ENCODE data around the gene NEDD9.

Gene NEDD9

GRCh38 chr6:11270030-11271027 lies 37.9 kb upstream of the NEDD9 start:
- H3K9me2 ChIP-seq (replicated peaks; ENCODE audit: insufficient read depth, low read length): no peaks in the 10 kb centered on the region
- H3K4me2 ChIP-seq (ENCODE audit: low read depth, low read length, poor library complexity, severe bottlenecking): no peak overlapping the region
- no peak overlapping the region for H3K27ac ChIP-seq (ENCODE audit: low read depth, low read length)
- no peaks in the 10 kb centered on the region for H4K20me1 ChIP-seq (ENCODE audit: low read depth, low read length)
- no peaks in the 10 kb centered on the region for H3K79me2 ChIP-seq (ENCODE audit: insufficient read depth, low read length)
- no peaks in the 10 kb centered on the region for H3K27me3 ChIP-seq (ENCODE audit: low read length)
- no peak overlapping the region for H3K4me3 ChIP-seq (ENCODE audit: insufficient read depth, low read length, poor library complexity, severe bottlenecking)
- no peaks in the 10 kb centered on the region for H3K9me3 ChIP-seq (ENCODE audit: insufficient read depth, low read length)
- no peaks in the 10 kb centered on the region for H3F3A ChIP-seq (ENCODE audit: insufficient read depth)
- TF ChIP-seq CTCF (IDR thresholded peaks at IDR 0.05; ENCODE audit: insufficient read depth, low read length, poor library complexity, severe bottlenecking): no peak
- TF ChIP-seq EZH2phosphoT487 (conservative IDR thresholded peaks at IDR 0.05; ENCODE audit: low read length): no peak
- no peak overlapping the region for H2AFZ ChIP-seq (ENCODE audit: low read depth, low read length, severe bottlenecking)
- no peaks in the 10 kb centered on the region for H3K36me3 ChIP-seq (ENCODE audit: low read length)
- H3K9ac ChIP-seq (ENCODE audit: low read length): no peak overlapping the region

- no peaks in the 10 kb centered on the region for H3K36me3 ChIP-seq (ENCODE audit: low read length)
- no peaks in the 10 kb centered on the region for H3K27me3 ChIP-seq (ENCODE audit: low read length)
- H3K9me2 ChIP-seq (replicated peaks; ENCODE audit: insufficient read depth, low read length): no peaks in the 10 kb centered on the region
- H3K4me2 ChIP-seq (ENCODE audit: low read depth, low read length, poor library complexity, severe bottlenecking): no peak overlapping the region
- no peak overlapping the region for H3K9ac ChIP-seq (ENCODE audit: low read length)
- no peak overlapping the region for H3K27ac ChIP-seq (ENCODE audit: low read depth, low read length)
- TF ChIP-seq CTCF (IDR thresholded peaks at IDR 0.05; ENCODE audit: insufficient read depth, low read length, poor library complexity, severe bottlenecking) (no peak), EZH2phosphoT487 (conservative IDR thresholded peaks at IDR 0.05; ENCODE audit: low read length) (no peak)
- H3K79me2 ChIP-seq (ENCODE audit: insufficient read depth, low read length): no peaks in the 10 kb centered on the region
- H3K4me3 ChIP-seq (ENCODE audit: insufficient read depth, low read length, poor library complexity, severe bottlenecking): no peak overlapping the region
- no peaks in the 10 kb centered on the region for H3F3A ChIP-seq (ENCODE audit: insufficient read depth)
- no peaks in the 10 kb centered on the region for H3K9me3 ChIP-seq (ENCODE audit: insufficient read depth, low read length)
- no peaks in the 10 kb centered on the region for H4K20me1 ChIP-seq (ENCODE audit: low read depth, low read length)
- no peak overlapping the region for H2AFZ ChIP-seq (ENCODE audit: low read depth, low read length, severe bottlenecking)
Measured at GRCh38 chr6:11268978-11269377, 36.5 kb upstream of the NEDD9 start.

- Histone ChIP-seq H3K9me2 (replicated peaks; ENCODE audit: insufficient read depth, low read length) (no peaks in the 10 kb centered on the region), H4K20me1 (ENCODE audit: low read depth, low read length) (no peaks in the 10 kb centered on the region), H3K9me3 (ENCODE audit: insufficient read depth, low read length) (no peaks in the 10 kb centered on the region), H3K4me3 (ENCODE audit: insufficient read depth, low read length, poor library complexity, severe bottlenecking) (no peak overlapping the region), H3K4me2 (ENCODE audit: low read depth, low read length, poor library complexity, severe bottlenecking) (no peak overlapping the region), H2AFZ (ENCODE audit: low read depth, low read length, severe bottlenecking) (no peak overlapping the region), H3K27ac (ENCODE audit: low read depth, low read length) (no peak overlapping the region), H3F3A (ENCODE audit: insufficient read depth) (no peaks in the 10 kb centered on the region), H3K27me3 (ENCODE audit: low read length) (no peaks in the 10 kb centered on the region), H3K79me2 (ENCODE audit: insufficient read depth, low read length) (no peaks in the 10 kb centered on the region), H3K36me3 (ENCODE audit: low read length) (peaks cover 5% of the 10 kb centered on the region; the same call in 1 of the 2 replicates), H3K9ac (ENCODE audit: low read length) (no peak overlapping the region)
- TF ChIP-seq CTCF (IDR thresholded peaks at IDR 0.05; ENCODE audit: insufficient read depth, low read length, poor library complexity, severe bottlenecking): no peak
- TF ChIP-seq EZH2phosphoT487 (conservative IDR thresholded peaks at IDR 0.05; ENCODE audit: low read length): no peak
Measured at GRCh38 chr6:11266926-11267325, 34.5 kb upstream of the NEDD9 start.

Data from SU-DHL-6 (cell line).